HepG2 (cell line): ENCODE data around the gene BPIFB2. TPM values are rescaled to one million over a fixed set of nuclear protein-coding genes. Genes with fewer than 3 reads are reported as not detected.

Source experiments
- BORCS8-MEF2B ChIP-seq: sonication (generic); formaldehyde crosslinking; IDR thresholded peaks from 2 replicates; pipeline ENCODE4 v1.8.0; 2022; ENCODE audit warnings: mild to moderate bottlenecking, missing genetic modification reagents
- CEBPG ChIP-seq: IDR thresholded peaks from 2 replicates; pipeline ENCODE4 v1.6.1; 2016
- ELF1 ChIP-seq: sonication (generic); formaldehyde crosslinking; IDR thresholded peaks from 2 replicates; pipeline ENCODE4 v1.4.0; 2020; ENCODE audit warnings: missing genetic modification reagents
- GATA4 ChIP-seq: sonication (generic); IDR thresholded peaks from 2 replicates; pipeline ENCODE4 v1.6.1; 2016; ENCODE audit warnings: antibody characterized with exemption, low read depth, borderline replicate concordance
- MBNL3 ChIP-seq: fragments of 250-450 bp; sonication (Bioruptor Pico); conservative IDR thresholded peaks from 2 replicates; pipeline ENCODE4 v1.8.0; 2022; ENCODE audit warnings: mild to moderate bottlenecking, inconsistent platforms
- MIER3 ChIP-seq: IDR thresholded peaks from 2 replicates; pipeline ENCODE4 v1.6.1; 2016; ENCODE audit warnings: missing compliant biosample characterization, borderline replicate concordance
- MXD4 ChIP-seq: IDR thresholded peaks from 2 replicates; pipeline ENCODE4 v1.6.1; 2016; ENCODE audit warnings: mild to moderate bottlenecking, missing biosample characterization, missing genetic modification reagents
- NCOA2 ChIP-seq: sonication (generic); formaldehyde crosslinking; IDR thresholded peaks from 2 replicates; pipeline ENCODE4 v1.8.0; 2022; ENCODE audit warnings: inconsistent platforms
- NFKB2 ChIP-seq: sonication (generic); formaldehyde crosslinking; IDR thresholded peaks from 2 replicates; pipeline ENCODE4 v1.4.0; 2020; ENCODE audit warnings: missing genetic modification reagents, borderline replicate concordance
- NR3C1 ChIP-seq: sonication (generic); formaldehyde crosslinking; IDR thresholded peaks from 2 replicates; pipeline ENCODE4 v1.4.0; 2020; ENCODE audit warnings: missing genetic modification reagents
- ZNF33A ChIP-seq: sonication (generic); formaldehyde crosslinking; IDR thresholded peaks from 2 replicates; pipeline ENCODE4 v1.5.1; 2020; ENCODE audit warnings: missing genetic modification reagents, mild to moderate bottlenecking, moderate library complexity, borderline replicate concordance
- ZNF431 ChIP-seq: sonication (generic); formaldehyde crosslinking; IDR thresholded peaks from 2 replicates; pipeline ENCODE4 v1.9.0; 2022; ENCODE audit warnings: missing genetic modification reagents, low read depth, mild to moderate bottlenecking, borderline replicate concordance
- ZNF460 ChIP-seq: sonication (generic); formaldehyde crosslinking; IDR thresholded peaks from 2 replicates; pipeline ENCODE4 v1.5.1; 2020; ENCODE audit warnings: missing genetic modification reagents, mild to moderate bottlenecking, borderline replicate concordance
- ZNF724P ChIP-seq: sonication (generic); formaldehyde crosslinking; IDR thresholded peaks from 2 replicates; pipeline ENCODE4 v1.8.0; 2022; ENCODE audit warnings: missing genetic modification reagents, borderline replicate concordance
- polyA plus RNA-seq, 8 experiments: library from polyadenylated mRNA; depleted of rRNA in 3 of 8; stranded (reverse) in 7 of 8; unstranded in 1 of 8; fragments of >200 nt; fragmentation: Illumina TruSeq in 4 of 8; extraction: Trizol in 4 of 8; gene quantifications; 2 replicates each; pipeline versions ENCODE4 v1.2.1 to v1.2.3, GENCODE V29; 2011 to 2016; ENCODE audit warnings: low read depth in 4 of 8, missing spikeins in 1 of 8, mixed read lengths in 1 of 8; ENCODE audit not compliant: insufficient read depth in 1 of 8
- total RNA-seq, 5 experiments: library from RNA; depleted of rRNA; stranded (reverse); fragments of >200 nt; fragmentation: Illumina TruSeq; extraction: Trizol; gene quantifications; 2 replicates each; pipeline ENCODE4 v1.2.3, GENCODE V29; 2016; ENCODE audit warnings: low read depth in 1 of 5
- TF ChIP-seq, protein P1 (sequence below), 2 experiments: sonication (generic) in 1 of 2; formaldehyde crosslinking in 1 of 2; IDR thresholded peaks; 2 replicates each; pipeline versions ENCODE4 v1.6.1 to v1.9.0; 2014 to 2022; ENCODE audit warnings: antibody characterized with exemption in 1 of 2, borderline replicate concordance in 1 of 2, inconsistent platforms in 1 of 2, low read depth in 1 of 2, missing genetic modification reagents in 1 of 2
- TF ChIP-seq, protein P2 (sequence below): sonication (generic); formaldehyde crosslinking; IDR thresholded peaks from 2 replicates; pipeline ENCODE4 v1.8.0; 2022; ENCODE audit warnings: low read depth, missing genetic modification reagents

The BPIFB2 gene
- total and polyA plus RNA-seq, 2 of the 13 experiments (the other 11 are each of a cell fraction or from before 2014, with no cell fraction given) = 54.5 to 902 TPM

DNA sequence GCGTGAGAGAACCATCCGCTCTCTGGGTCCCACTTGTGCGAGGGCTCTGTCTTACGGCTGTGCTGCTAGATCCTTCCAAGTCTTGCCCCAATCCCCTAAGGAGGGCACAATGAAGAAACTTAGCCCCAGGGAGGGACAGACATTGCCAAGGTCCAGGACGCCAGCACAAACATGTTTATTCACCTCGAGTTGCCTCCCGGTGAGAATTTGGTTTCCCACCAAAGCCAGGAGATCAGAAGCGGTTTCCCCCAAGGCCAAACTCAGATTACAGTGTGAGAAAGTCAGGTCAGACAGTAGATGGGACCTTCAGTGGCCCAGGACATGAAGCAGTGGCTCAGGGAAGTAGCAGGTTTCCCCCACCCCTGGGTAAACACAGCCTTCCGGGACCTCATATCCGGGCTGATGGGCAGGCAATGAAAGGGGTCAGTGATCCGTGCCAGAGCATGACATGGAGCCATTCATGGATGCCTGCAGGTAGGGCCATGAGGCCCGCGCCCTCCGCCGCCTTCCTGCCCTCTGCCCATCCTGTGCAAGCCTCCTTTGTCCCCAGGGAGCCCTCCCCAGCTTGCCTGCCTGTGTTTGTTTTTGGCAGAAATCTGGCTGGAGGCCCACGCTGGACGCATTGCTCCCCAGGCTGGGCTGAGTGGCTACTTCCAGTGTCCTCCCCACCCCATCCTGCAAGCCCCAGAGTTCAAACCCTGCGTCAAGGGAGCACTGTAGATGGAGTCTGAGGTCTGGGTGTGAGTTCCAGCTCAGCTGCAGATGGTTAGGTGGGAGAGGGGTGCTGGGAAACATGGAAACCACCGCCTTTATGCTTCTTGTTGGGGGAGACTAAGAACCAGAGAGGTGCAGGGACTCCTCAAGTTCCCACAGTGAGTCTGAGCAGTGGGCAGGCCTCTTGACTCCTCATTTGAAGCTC lies 2.0 kb downstream of the BPIFB2 start (continued):
- TF ChIP-seq GATA4 (peak; percentile 83), ELF1 (CRISPR knock-in tag) (peak; percentile 91), ZNF460 (peak; percentile 59; the same call in 1 of the 2 replicates), ZNF431 (CRISPR knock-in tag) (peak; percentile 95; the same call in 1 of the 2 replicates), NR3C1 (CRISPR knock-in tag) (no peak), NCOA2 (peak; percentile 99), ZNF33A (no peak), ZNF724P (peak; percentile 73; the same call in 1 of the 2 replicates), MIER3 (CRISPR knock-in tag) (peak; percentile 99), NFKB2 (CRISPR knock-in tag) (peak; percentile 75; the same call in 1 of the 2 replicates), MBNL3 (CRISPR knock-in tag) (no peak), CEBPG (CRISPR knock-in tag) (peak; percentile 71; the same call in 1 of the 2 replicates), BORCS8-MEF2B (CRISPR knock-in tag) (peak; percentile 94), MXD4 (CRISPR knock-in tag) (peak; percentile 88)
- TF ChIP-seq, protein P1, sequence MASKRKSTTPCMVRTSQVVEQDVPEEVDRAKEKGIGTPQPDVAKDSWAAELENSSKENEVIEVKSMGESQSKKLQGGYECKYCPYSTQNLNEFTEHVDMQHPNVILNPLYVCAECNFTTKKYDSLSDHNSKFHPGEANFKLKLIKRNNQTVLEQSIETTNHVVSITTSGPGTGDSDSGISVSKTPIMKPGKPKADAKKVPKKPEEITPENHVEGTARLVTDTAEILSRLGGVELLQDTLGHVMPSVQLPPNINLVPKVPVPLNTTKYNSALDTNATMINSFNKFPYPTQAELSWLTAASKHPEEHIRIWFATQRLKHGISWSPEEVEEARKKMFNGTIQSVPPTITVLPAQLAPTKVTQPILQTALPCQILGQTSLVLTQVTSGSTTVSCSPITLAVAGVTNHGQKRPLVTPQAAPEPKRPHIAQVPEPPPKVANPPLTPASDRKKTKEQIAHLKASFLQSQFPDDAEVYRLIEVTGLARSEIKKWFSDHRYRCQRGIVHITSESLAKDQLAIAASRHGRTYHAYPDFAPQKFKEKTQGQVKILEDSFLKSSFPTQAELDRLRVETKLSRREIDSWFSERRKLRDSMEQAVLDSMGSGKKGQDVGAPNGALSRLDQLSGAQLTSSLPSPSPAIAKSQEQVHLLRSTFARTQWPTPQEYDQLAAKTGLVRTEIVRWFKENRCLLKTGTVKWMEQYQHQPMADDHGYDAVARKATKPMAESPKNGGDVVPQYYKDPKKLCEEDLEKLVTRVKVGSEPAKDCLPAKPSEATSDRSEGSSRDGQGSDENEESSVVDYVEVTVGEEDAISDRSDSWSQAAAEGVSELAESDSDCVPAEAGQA (IDR thresholded peaks at IDR 0.05; ENCODE audit: low read depth) = peak; percentile 69; the same call in 1 of the 2 replicates
- TF ChIP-seq, protein P1 (CRISPR knock-in tag; IDR thresholded peaks at IDR 0.05; ENCODE audit: borderline replicate concordance) = no peak; the same call in 1 of the 2 replicates
- TF ChIP-seq, protein P2, sequence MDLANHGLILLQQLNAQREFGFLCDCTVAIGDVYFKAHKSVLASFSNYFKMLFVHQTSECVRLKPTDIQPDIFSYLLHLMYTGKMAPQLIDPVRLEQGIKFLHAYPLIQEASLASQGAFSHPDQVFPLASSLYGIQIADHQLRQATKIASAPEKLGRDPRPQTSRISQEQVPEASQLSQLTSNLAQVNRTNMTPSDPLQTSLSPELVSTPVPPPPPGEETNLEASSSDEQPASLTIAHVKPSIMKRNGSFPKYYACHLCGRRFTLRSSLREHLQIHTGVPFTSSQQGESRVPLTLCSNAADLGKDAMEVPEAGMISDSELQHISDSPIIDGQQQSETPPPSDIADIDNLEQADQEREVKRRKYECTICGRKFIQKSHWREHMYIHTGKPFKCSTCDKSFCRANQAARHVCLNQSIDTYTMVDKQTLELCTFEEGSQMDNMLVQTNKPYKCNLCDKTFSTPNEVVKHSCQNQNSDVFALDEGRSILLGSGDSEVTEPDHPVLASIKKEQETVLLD (CRISPR knock-in tag) = no peak; the same call in none of the 2 replicates
